Stimulated activated CD4-positive, alpha-beta T cell treated with anti-CD3 and anti-CD28 coated beads, Interleukin-4, amount 100 ng/mL, for 24 hours (primary cell): Measurements from ENCODE around the gene PHLDB3.

Experiments used
- DNase-seq: peaks from one replicate; pipeline ENCODE4 v3.0.0-alpha.2; 2020

PHLDB3 gene

DNA sequence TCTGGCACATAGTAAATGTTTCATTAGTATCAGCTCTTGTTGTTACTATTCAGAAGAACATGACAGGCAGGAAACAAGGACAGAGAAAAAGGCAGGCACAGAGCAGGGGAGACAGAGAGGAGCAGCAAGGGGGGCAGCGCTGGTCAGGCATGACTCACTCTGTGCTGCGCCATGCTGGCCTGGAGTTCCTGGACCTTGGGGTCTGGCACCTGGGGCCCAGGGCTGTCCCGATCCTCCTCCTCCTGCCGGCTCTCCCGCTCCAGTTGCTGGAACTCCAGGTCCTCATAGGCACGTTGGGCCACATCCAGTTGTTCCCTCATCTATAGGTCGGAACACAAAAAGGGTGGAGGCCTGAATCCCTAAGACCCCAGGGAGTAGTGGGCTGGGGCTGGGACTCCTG lies 7.6 kb downstream of the PHLDB3 start:
- DNase-seq = no peak

DNA sequence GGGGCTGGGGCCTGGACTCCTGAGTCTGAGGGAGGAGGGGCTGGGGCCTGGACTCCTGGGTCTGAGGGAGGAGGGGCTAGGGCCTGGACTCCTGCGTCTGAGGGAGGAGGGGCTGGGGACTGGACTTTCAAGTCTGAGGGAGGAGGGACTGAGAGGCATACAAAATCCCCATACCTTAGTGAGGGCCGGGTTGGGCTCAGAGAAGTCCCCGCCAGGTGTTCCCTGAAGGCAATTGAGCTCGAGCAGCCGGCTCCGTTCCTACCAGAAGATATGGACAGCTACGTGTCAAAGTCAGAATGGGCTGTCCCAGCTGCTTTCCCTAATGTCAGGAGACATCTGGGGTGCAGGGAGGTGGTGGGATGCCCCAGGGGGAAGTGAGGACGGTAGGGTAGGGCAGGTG lies 9.5 kb downstream of the PHLDB3 start:
- no peak for DNase-seq

DNA sequence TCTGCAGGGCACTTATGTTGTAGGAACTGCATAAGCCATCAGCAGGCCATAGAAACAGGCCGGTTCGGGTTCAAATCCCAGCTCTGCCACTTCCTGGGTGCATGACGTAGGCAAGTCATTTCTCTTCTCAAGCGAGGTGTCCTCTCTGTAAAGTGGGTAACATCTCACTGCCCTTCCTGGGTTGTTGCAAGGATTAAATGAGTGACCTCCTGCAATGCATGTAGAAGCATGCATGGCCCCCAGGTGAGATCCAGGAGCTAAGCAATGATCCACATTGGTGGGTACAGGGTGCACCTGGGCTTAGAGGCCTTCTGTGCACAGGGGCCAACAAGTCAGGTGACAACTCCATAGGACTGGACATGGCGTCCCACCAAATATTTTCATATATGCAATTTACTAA lies 13.8 kb downstream of the PHLDB3 start:
- no peak for DNase-seq

GRCh38 chr19:43489979-43490599 lies 14.5 kb downstream of the PHLDB3 start:
- no peak for DNase-seq

GRCh38 chr19:43489310-43489709 lies 15.2 kb downstream of the PHLDB3 start:
- no peak for DNase-seq

DNA sequence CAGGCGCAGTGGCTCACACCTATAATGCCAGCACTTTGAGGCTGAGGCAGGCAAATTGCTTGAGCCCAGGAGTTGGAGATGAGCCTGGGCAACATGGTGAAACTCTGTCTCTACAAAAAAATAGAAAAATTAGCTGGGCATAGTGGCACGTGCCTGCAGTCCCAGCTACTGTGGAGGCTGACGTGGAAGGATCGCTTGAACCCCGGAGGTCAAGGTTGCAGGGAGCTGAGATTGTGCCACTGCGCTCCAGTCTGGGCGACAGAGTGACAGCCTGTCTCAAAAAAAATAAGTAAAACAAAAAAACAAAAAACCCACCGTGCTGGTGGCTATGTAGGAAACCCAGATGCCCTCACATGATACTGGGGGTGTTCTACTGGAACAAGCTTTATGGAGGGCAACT lies 16.4 kb downstream of the PHLDB3 start:
- DNase-seq = no peak

- DNase-seq = no peak
These were observed 18.1 kb downstream of the PHLDB3 start for GRCh38 chr19:43486412-43486811.

GRCh38 chr19:43485951-43486350 lies 18.6 kb downstream of the PHLDB3 start:
- no peak for DNase-seq

- DNase-seq = no peak
These were observed 21.3 kb downstream of the PHLDB3 start for GRCh38 chr19:43483281-43483680.

DNA sequence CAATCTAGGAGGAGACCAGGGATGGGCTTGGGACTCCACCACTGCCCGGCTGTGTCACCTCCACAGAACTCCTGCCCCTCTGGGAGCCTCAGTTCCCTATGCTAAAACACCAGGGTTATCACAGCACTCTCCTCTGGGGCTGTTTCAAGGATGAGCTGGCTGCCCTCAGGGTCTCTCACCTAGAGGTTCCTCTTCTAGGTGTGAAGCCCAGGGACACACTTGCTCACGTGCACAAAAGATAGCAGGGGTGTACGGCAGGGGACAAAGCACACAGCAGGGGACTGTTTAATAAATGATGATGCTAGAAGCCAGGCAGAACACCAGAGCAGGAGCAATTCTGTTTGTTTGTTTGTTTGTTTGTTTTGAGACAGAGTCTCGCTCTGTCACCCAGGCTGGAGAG lies 22.4 kb downstream of the PHLDB3 start:
- no peak for DNase-seq

GRCh38 chr19:43481701-43482100 lies 22.8 kb downstream of the PHLDB3 start:
- DNase-seq = no peak

DNA sequence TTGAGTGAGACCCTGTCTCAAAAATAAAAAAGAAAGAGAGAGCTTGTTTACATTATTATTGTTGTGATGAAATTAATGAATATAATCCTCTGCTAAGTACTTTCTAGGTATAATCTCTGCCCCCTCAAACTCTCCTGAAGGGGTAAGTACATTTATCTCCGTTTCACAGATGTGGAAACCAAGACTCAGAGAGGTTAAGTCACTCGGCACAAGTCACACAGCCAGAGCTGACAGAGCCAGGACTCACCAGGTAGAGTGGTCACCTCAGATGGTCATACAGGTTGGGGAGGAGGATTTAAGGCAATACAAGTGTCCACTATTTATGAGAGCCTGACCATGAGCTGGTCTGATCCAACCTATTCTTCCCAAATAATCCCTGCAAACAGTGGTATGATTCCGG lies 24.0 kb downstream of the PHLDB3 start:
- no peak for DNase-seq

DNA sequence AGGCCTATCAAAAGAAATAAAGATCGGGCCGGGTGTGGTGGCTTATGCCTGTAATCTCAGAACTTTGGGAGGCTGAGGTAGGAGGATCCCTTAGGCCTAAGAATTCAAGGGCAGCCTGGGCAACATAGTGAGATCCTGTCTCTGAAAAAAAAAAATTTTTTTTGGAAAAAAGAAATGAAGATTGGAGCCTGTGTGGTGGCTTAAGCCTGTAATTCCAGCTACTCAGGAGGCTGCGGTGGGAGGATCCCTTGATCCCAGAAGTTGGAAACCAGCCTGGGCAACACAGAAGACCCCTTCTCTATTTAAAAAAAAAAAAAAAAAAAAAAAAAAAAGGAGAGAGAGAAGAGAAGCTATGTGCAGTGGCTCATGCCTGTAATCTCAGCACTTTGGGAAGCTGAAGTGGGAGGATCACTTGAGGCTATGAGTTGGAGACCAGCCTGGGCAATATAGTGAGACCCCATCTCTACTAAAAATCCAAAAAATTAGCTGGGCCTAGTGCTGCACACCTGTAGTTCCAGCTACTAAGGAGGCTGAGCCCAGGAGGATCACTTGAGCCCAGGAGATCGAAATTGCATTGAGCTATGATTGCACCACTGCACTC lies 24.5 kb downstream of the PHLDB3 start:
- no peak for DNase-seq

GRCh38 chr19:43479226-43479625 lies 25.3 kb downstream of the PHLDB3 start:
- DNase-seq = no peak

GRCh38 chr19:43478323-43478722 lies 26.2 kb downstream of the PHLDB3 start:
- DNase-seq = no peak

DNA sequence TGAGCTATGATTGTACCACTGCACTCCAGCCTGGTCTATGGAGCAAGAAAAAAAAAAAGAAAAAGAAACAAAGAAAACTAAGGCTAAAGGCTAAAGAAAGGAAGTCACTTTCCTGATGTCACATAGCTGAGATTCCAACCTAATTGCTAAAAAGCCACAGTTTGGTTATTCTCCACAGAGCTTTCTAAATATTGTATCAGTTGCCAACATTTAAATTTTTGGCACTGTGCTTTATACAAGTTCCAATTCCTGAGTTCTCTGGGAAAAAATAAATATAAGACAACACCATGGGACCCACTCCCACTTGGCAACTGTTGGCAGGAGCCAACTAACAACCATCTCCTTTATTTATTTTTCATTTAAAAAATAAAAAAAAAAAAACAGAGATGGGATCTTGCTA lies 27.9 kb downstream of the PHLDB3 start:
- no peak for DNase-seq

- DNase-seq = peak; percentile 94
These were observed 29.4 kb downstream of the PHLDB3 start for GRCh38 chr19:43474986-43475705.

- DNase-seq = no peak
These were observed 30.1 kb downstream of the PHLDB3 start for GRCh38 chr19:43474487-43474886.

GRCh38 chr19:43471091-43471490 lies 33.5 kb downstream of the PHLDB3 start:
- no peak for DNase-seq

- peak; percentile 63 for DNase-seq
These were observed 34.3 kb downstream of the PHLDB3 start for GRCh38 chr19:43470288-43470687.

- DNase-seq = no peak
These were observed 35.4 kb downstream of the PHLDB3 start for GRCh38 chr19:43469160-43469480.

DNA sequence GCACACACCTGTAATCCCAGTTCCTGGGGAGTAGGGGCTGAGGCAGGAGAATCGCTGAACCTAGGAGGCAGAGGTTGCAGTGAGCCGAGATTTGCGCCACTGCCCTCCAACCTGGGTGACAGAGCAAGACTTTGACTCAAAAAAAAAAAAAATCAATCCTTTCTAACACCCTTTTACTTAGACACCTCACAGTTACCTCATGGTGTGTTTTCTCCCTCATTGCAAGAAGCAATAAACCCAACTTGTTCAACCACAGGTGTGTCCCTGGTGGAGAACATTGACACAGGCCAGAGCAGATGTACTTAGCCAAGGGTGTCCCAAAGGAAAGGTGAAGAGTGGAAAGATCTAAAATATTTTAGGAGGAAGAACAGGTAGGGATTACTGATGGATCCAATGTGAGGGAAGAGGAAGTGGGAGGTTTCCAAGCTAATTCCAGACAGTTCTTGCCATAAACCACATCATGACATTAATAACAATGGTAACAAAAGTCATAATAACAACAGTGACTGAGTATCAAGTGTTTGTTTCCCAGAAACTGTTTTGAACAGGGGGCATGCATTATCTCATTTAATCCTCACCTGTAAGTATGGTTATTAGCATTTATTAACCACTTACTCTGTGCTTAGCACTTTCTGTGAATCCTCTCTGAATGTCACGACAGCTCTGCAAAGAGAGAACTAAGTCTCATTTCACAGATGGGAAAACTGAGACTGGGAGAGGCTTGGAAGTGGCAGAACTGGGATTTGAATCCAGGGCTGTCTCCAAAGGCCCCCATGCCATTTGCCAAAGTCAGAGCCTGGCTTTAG lies 36.0 kb downstream of the PHLDB3 start:
- DNase-seq = no peak

GRCh38 chr19:43467730-43468129 lies 36.8 kb downstream of the PHLDB3 start:
- no peak for DNase-seq

DNA sequence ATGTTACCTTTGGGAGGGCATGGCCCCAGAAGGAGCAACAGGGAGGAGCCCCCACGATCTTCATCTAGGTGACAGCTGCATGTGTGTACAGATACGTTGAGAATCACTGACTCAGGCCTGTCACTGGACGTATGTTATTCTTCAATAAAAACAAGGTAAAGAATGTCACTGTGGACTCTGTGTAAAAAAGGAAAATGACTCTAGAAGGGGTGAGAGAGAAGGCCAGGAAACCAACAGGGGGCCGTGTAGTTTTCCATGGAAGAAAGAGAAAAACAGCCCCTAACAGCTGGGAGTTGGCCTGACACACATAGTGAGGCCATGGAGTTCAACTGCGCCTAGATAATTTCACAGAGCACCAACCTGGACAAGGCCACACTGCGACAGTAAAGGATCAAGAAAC lies 37.3 kb downstream of the PHLDB3 start:
- DNase-seq = no peak
